ENCODE data around the gene NKX6-2. TPM values are rescaled to one million over a fixed set of nuclear protein-coding genes. Genes with fewer than 3 reads are reported as not detected.

NKX6-2 gene
- total RNA-seq, 3 donors from 2014 or later, result not detected

- intact Hi-C loops (cut with DNase I, micrococcal nuclease), result no loop called here
- DNase-seq (peak in 1 of 3 donors; percentile 34), ATAC-seq (no peak)
- Histone ChIP-seq H3K9me3 (peaks cover 5% of the 10 kb centered on the region), H3K4me1 (ENCODE audit: low read depth) (no peaks in the 10 kb centered on the region), H3K36me3 (ENCODE audit: low read depth) (no peaks in the 10 kb centered on the region), H3K4me3 (no peak overlapping the region)
- no peak for TF ChIP-seq CTCF (IDR thresholded peaks at IDR 0.05)
These were observed 19.0 kb upstream of the NKX6-2 start for GRCh38 chr10:132804785-132805426.

GRCh38 chr10:132804287-132804686, 18.3 kb upstream of the NKX6-2 start:
- intact Hi-C loops (cut with DNase I, micrococcal nuclease), result no loop called here
- H3K9me3 ChIP-seq, result peaks cover 5% of the 10 kb centered on the region
- no peaks in the 10 kb centered on the region for H3K4me1 ChIP-seq (ENCODE audit: low read depth)
- no peaks in the 10 kb centered on the region for H3K36me3 ChIP-seq (ENCODE audit: low read depth)
- ATAC-seq, result no peak
- no peak overlapping the region for H3K4me3 ChIP-seq
- no peak for DNase-seq
- TF ChIP-seq CTCF (IDR thresholded peaks at IDR 0.05), result no peak

- Histone ChIP-seq H3K4me3 (no peak overlapping the region), H3K36me3 (ENCODE audit: low read depth) (no peaks in the 10 kb centered on the region), H3K9me3 (peaks cover 5% of the 10 kb centered on the region), H3K4me1 (ENCODE audit: low read depth) (no peaks in the 10 kb centered on the region)
- no peak for ATAC-seq
- intact Hi-C loops (cut with DNase I, micrococcal nuclease), result no loop called here
- DNase-seq, result no peak
- TF ChIP-seq CTCF (IDR thresholded peaks at IDR 0.05), result no peak
These were observed 17.7 kb upstream of the NKX6-2 start for GRCh38 chr10:132803416-132804210.

DNA sequence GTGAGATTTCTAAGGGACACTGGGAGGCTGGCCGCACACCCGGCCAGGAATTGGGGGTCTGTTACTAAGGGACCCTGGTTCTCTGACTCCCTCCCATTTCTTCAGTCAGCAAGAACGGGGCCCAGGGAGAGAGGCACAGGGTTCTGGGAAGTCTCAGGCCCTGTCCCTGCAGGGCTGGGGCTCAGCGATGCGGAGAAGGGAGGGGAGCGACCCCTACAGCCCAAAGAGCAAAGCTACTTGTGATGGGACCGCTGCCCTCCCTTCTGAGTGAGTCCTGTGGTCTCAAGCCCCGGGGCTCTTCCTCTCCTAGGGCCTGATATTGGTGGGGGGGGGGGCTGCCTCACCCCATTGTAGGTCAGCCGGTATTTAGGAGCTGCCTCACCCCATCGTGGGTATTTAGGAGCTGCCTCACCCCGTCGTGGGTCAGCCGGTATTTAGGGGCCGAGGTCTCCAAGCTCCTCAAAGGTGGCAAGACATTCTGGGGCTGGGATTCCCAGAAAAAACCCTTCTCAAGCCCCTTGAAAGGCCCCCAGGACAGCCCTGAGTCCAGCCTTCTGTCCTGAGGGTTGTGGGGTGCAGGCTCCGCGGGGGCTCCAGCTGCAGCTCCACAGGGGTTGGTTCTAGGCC, 16.9 kb upstream of the NKX6-2 start:
- TF ChIP-seq CTCF (IDR thresholded peaks at IDR 0.05), result no peak
- Histone ChIP-seq H3K9me3 (peaks cover 5% of the 10 kb centered on the region), H3K4me3 (no peak overlapping the region), H3K36me3 (ENCODE audit: low read depth) (no peaks in the 10 kb centered on the region), H3K4me1 (ENCODE audit: low read depth) (no peaks in the 10 kb centered on the region)
- DNase-seq (no peak), ATAC-seq (no peak)
- intact Hi-C loops (cut with DNase I, micrococcal nuclease), result no loop called here

- H3K4me1 ChIP-seq (ENCODE audit: low read depth), result no peaks in the 10 kb centered on the region
- H3K36me3 ChIP-seq (ENCODE audit: low read depth), result no peaks in the 10 kb centered on the region
- no peak overlapping the region for H3K4me3 ChIP-seq
- peaks cover 5% of the 10 kb centered on the region for H3K9me3 ChIP-seq
- TF ChIP-seq CTCF (IDR thresholded peaks at IDR 0.05), result no peak
- ATAC-seq (no peak), DNase-seq (no peak)
- intact Hi-C loops (cut with DNase I, micrococcal nuclease), result no loop called here
These were observed 16.1 kb upstream of the NKX6-2 start for GRCh38 chr10:132802048-132802447.

Data from mucosa of descending colon (tissue), 3 donors.